Measurements from ENCODE around the gene UTP18. TPM values are rescaled to one million over a fixed set of nuclear protein-coding genes. Genes with fewer than 3 reads are reported as not detected.
A peak's percentile ranks its signal among the peaks of the same experiment; 100 is the strongest.
"Not testable (repeated sequence)": the region's sequence is repeated elsewhere in the genome, so short reads cannot be mapped to it uniquely, and the experiment has no call there.

The UTP18 gene
- total RNA-seq, 1 experiment from 2014 or later = 68.8 TPM

- H3K27ac Mint-ChIP-seq = no peak overlapping the region
- peaks cover 2% of the 10 kb centered on the region; the same call in 1 of the 2 replicates for H3K4me1 Mint-ChIP-seq
- no peak overlapping the region for H3K4me3 Mint-ChIP-seq
- ChIA-PET POLR2A (no interaction called here), CTCF (interaction anchor here (1.0 to 1.1 kb wide), 3 partner anchors 24 to 48 kb away, joined by 3 to 5 read pairs (median 3); no protein-coding TSS in a partner anchor)
- TF ChIP-seq EMX1 (CRISPR knock-in tag; IDR thresholded peaks at IDR 0.05) (no peak), CTCF (IDR thresholded peaks at IDR 0.05) (peak; percentile 34; the same call in 1 of the 2 replicates)
- ATAC-seq (peak; percentile 100), DNase-seq (ENCODE audit: low spot score) (no peak)
- peaks cover 16% of the 10 kb centered on the region for H3K36me3 Mint-ChIP-seq
- peaks cover 33% of the 10 kb centered on the region for H3K9me3 Mint-ChIP-seq
- peaks cover 6% of the 10 kb centered on the region; the same call in 1 of the 2 replicates for H3K27me3 Mint-ChIP-seq (ENCODE audit: low read depth)
Observed at GRCh38 chr17:51322390-51323029, 62.2 kb downstream of the UTP18 start.

GRCh38 chr17:51325471-51325870 lies 65.1 kb downstream of the UTP18 start:
- Mint-ChIP-seq H3K9me3 (peaks cover 26% of the 10 kb centered on the region), H3K4me3 (no peak overlapping the region), H3K4me1 (no peaks in the 10 kb centered on the region), H3K27ac (no peak overlapping the region), H3K27me3 (ENCODE audit: low read depth) (no peaks in the 10 kb centered on the region; the same call in 1 of the 2 replicates), H3K36me3 (no peaks in the 10 kb centered on the region)
- no peak for TF ChIP-seq TEAD4 (CRISPR knock-in tag; IDR thresholded peaks at IDR 0.05)
- no peak for TF ChIP-seq ZNF423 (CRISPR knock-in tag; IDR thresholded peaks at IDR 0.05)
- DNase-seq (ENCODE audit: low spot score) (no peak), ATAC-seq (no peak)
- ChIA-PET POLR2A (no interaction called here), CTCF (no interaction called here)

- ATAC-seq, H3K36me3 Mint-ChIP-seq: not testable (repeated sequence)
Observed at GRCh38 chr17:51330861-51331503, 70.6 kb downstream of the UTP18 start.

GRCh38 chr17:51335006-51335590 lies 74.8 kb downstream of the UTP18 start:
- H3K27me3 Mint-ChIP-seq (ENCODE audit: low read depth) = no peaks in the 10 kb centered on the region; the same call in 1 of the 2 replicates
- DNase-seq (ENCODE audit: low spot score) (no peak), ATAC-seq (no peak)
- ChIA-PET CTCF (no interaction called here), POLR2A (interaction anchor here (0.7 to 1.1 kb wide), 2 partner anchors 11 to 46 kb away, joined by 3 to 4 read pairs; no protein-coding TSS in a partner anchor)
- H3K36me3 Mint-ChIP-seq = peaks cover 8% of the 10 kb centered on the region
- no peak overlapping the region for H3K27ac Mint-ChIP-seq
- H3K4me1 Mint-ChIP-seq = peaks cover 2% of the 10 kb centered on the region; the same call in 1 of the 2 replicates
- H3K4me3 Mint-ChIP-seq = no peak overlapping the region
- H3K9me3 Mint-ChIP-seq = peaks cover 38% of the 10 kb centered on the region
- TF ChIP-seq FOXK1 (CRISPR knock-in tag; IDR thresholded peaks at IDR 0.05) (no peak), ZNF281 (CRISPR knock-in tag; IDR thresholded peaks at IDR 0.05) (no peak), SP1 (CRISPR knock-in tag; conservative IDR thresholded peaks at IDR 0.05) (no peak), CREM (CRISPR knock-in tag; IDR thresholded peaks at IDR 0.05) (no peak), AFF4 (CRISPR knock-in tag; IDR thresholded peaks at IDR 0.05; ENCODE audit: borderline replicate concordance) (no peak), E2F4 (CRISPR knock-in tag; IDR thresholded peaks at IDR 0.05; ENCODE audit: borderline replicate concordance, low read depth) (no peak), RORB (CRISPR knock-in tag; IDR thresholded peaks at IDR 0.05) (no peak), PRDM15 (CRISPR knock-in tag; IDR thresholded peaks at IDR 0.05) (no peak), ZNF121 (CRISPR knock-in tag; IDR thresholded peaks at IDR 0.05) (no peak)

More at GRCh38 chr17:51330861-51331503, 70.6 kb downstream of the UTP18 start:
- POLR2A ChIA-PET; CTCF ChIA-PET; H3K4me1 Mint-ChIP-seq; H3K4me3 Mint-ChIP-seq; H3K27ac Mint-ChIP-seq; H3K27me3 Mint-ChIP-seq (ENCODE audit: low read depth); DNase-seq (ENCODE audit: low spot score): not testable (repeated sequence)
- H3K9me3 Mint-ChIP-seq = peaks cover 53% of the 10 kb centered on the region
